ENCODE data around the gene CDC23. TPM values are rescaled to one million over a fixed set of nuclear protein-coding genes. Genes with fewer than 3 reads are reported as not detected.
"Not testable (repeated sequence)": the region's sequence is repeated elsewhere in the genome, so short reads cannot be mapped to it uniquely, and the experiment has no call there.

Gene CDC23
- polyA plus RNA-seq, 4 donors: 5.9 to 36.7 (median 12.4) TPM

- peak overlapping the region; percentile 50 to 93 (median 75) for H3K4me3 ChIP-seq (ENCODE audit: low read depth in 1 of 3, low read length in 3 of 3)
- H3K27me3 ChIP-seq (ENCODE audit: control insufficient read depth in 3 of 3, insufficient read depth in 3 of 3, low read length in 3 of 3): no peaks in the 10 kb centered on the region
- H3K4me1 ChIP-seq (ENCODE audit: control insufficient read depth in 3 of 3, insufficient read depth in 2 of 3, low read depth in 1 of 3, low read length in 2 of 3): peaks cover 2 to 11% (median 3%) of the 10 kb centered on the region in 3 donors
- peaks cover 0 to 37% (median 2%) of the 10 kb centered on the region in 3 donors for H3K36me3 ChIP-seq (ENCODE audit: control insufficient read depth in 3 of 3, insufficient read depth in 2 of 3, low read depth in 1 of 3, low read length in 3 of 3)
- H3K27ac ChIP-seq (ENCODE audit: low read depth in 1 of 3, low read length in 2 of 3): peak overlapping the region in 2 of 3 donors; percentile 87
- WGBS, 3 donors: 0 to 1% (median 0%) methylated on average over 16 of the region's 16 CpGs
- DNase-seq: peak; percentile 48 to 66
- H3K9me3 ChIP-seq (ENCODE audit: control insufficient read depth in 2 of 2, insufficient read depth in 1 of 2, low read depth in 1 of 2, low read length in 1 of 2): no peaks in the 10 kb centered on the region
- FAIRE-seq: no peak
These were observed 35.1 kb downstream of the CDC23 start for GRCh38 chr5:138177941-138178515.

GRCh38 chr5:138170299-138170698 is 42.8 kb downstream of the CDC23 start:
- FAIRE-seq (no peak), DNase-seq (no peak)

GRCh38 chr5:138169124-138169523 is 44.0 kb downstream of the CDC23 start:
- DNase-seq (no peak), FAIRE-seq (no peak)
- no peaks in the 10 kb centered on the region for H3K9me3 ChIP-seq (ENCODE audit: control insufficient read depth in 2 of 2, insufficient read depth in 1 of 2, low read depth in 1 of 2, low read length in 1 of 2)
- H3K27me3 ChIP-seq (ENCODE audit: control insufficient read depth in 3 of 3, insufficient read depth in 3 of 3, low read length in 3 of 3): no peaks in the 10 kb centered on the region
- peaks cover 29 to 53% (median 31%) of the 10 kb centered on the region in 3 donors for H3K36me3 ChIP-seq (ENCODE audit: control insufficient read depth in 3 of 3, insufficient read depth in 2 of 3, low read depth in 1 of 3, low read length in 3 of 3)
- no peaks in the 10 kb centered on the region for H3K4me1 ChIP-seq (ENCODE audit: control insufficient read depth in 3 of 3, insufficient read depth in 2 of 3, low read depth in 1 of 3, low read length in 2 of 3)
- WGBS, 3 donors: 88 to 91% (median 90%) methylated on average over 5 of the region's 5 CpGs
- H3K27ac ChIP-seq (ENCODE audit: low read depth in 1 of 3, low read length in 2 of 3): no peak overlapping the region
- no peak overlapping the region for H3K4me3 ChIP-seq (ENCODE audit: low read depth in 1 of 3, low read length in 3 of 3)

More at GRCh38 chr5:138170299-138170698, 42.8 kb downstream of the CDC23 start:
- H3K9me3 ChIP-seq (ENCODE audit: control insufficient read depth in 2 of 2, insufficient read depth in 1 of 2, low read depth in 1 of 2, low read length in 1 of 2): no peaks in the 10 kb centered on the region
- H3K27me3 ChIP-seq (ENCODE audit: control insufficient read depth in 3 of 3, insufficient read depth in 3 of 3, low read length in 3 of 3): no peaks in the 10 kb centered on the region
- H3K4me1 ChIP-seq (ENCODE audit: control insufficient read depth in 3 of 3, insufficient read depth in 2 of 3, low read depth in 1 of 3, low read length in 2 of 3): no peaks in the 10 kb centered on the region
- H3K27ac ChIP-seq (ENCODE audit: low read depth in 1 of 3, low read length in 2 of 3): no peak overlapping the region
- H3K36me3 ChIP-seq (ENCODE audit: control insufficient read depth in 3 of 3, insufficient read depth in 2 of 3, low read depth in 1 of 3, low read length in 3 of 3): peaks cover 18 to 52% (median 20%) of the 10 kb centered on the region in 3 donors
- no peak overlapping the region for H3K4me3 ChIP-seq (ENCODE audit: low read depth in 1 of 3, low read length in 3 of 3)

GRCh38 chr5:138163721-138164120 is 49.4 kb downstream of the CDC23 start:
- no peak for FAIRE-seq
- H3K4me1 ChIP-seq (ENCODE audit: control insufficient read depth in 3 of 3, insufficient read depth in 2 of 3, low read depth in 1 of 3, low read length in 2 of 3): no peaks in the 10 kb centered on the region
- no peak overlapping the region for H3K4me3 ChIP-seq (ENCODE audit: low read depth in 1 of 3, low read length in 3 of 3)
- H3K36me3 ChIP-seq (ENCODE audit: control insufficient read depth in 3 of 3, insufficient read depth in 2 of 3, low read depth in 1 of 3, low read length in 3 of 3): peaks cover 42 to 55% (median 53%) of the 10 kb centered on the region in 3 donors
- H3K27me3 ChIP-seq (ENCODE audit: control insufficient read depth in 3 of 3, insufficient read depth in 3 of 3, low read length in 3 of 3): no peaks in the 10 kb centered on the region
- H3K9me3 ChIP-seq (ENCODE audit: control insufficient read depth in 2 of 2, insufficient read depth in 1 of 2, low read depth in 1 of 2, low read length in 1 of 2): no peaks in the 10 kb centered on the region
- no peak overlapping the region for H3K27ac ChIP-seq (ENCODE audit: low read depth in 1 of 3, low read length in 2 of 3)
- no peak for DNase-seq

DNA sequence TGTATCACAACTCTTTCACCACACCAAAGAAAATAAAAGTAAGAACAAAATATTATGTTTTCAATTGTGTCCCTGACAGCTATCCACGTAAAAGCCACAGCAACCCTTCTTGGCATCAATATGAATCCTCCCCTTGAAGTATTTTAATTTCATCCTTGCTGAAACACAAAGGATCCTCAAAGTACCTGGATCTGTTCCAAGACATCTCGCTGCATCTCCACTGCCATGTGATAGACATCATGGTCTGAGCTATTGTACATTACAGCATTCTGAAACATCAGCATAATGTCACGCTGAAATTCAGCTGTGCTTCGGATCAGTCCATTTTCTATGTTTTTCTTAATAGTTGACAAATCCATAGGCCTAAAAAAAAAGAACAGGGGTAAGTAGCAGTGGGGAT is 52.4 kb downstream of the CDC23 start:
- WGBS, 3 donors: 93 to 96% (median 95%) methylated on average over 4 of the region's 4 CpGs
- Histone ChIP-seq H3K27me3 (ENCODE audit: control insufficient read depth in 3 of 3, insufficient read depth in 3 of 3, low read length in 3 of 3) (no peaks in the 10 kb centered on the region), H3K4me3 (ENCODE audit: low read depth in 1 of 3, low read length in 3 of 3) (no peak overlapping the region), H3K9me3 (ENCODE audit: control insufficient read depth in 2 of 2, insufficient read depth in 1 of 2, low read depth in 1 of 2, low read length in 1 of 2) (no peaks in the 10 kb centered on the region), H3K4me1 (ENCODE audit: control insufficient read depth in 3 of 3, insufficient read depth in 2 of 3, low read depth in 1 of 3, low read length in 2 of 3) (no peaks in the 10 kb centered on the region), H3K36me3 (ENCODE audit: control insufficient read depth in 3 of 3, insufficient read depth in 2 of 3, low read depth in 1 of 3, low read length in 3 of 3) (peaks cover 39 to 49% (median 45%) of the 10 kb centered on the region in 3 donors), H3K27ac (ENCODE audit: low read depth in 1 of 3, low read length in 2 of 3) (no peak overlapping the region)
- FAIRE-seq: no peak
- no peak for DNase-seq

DNA sequence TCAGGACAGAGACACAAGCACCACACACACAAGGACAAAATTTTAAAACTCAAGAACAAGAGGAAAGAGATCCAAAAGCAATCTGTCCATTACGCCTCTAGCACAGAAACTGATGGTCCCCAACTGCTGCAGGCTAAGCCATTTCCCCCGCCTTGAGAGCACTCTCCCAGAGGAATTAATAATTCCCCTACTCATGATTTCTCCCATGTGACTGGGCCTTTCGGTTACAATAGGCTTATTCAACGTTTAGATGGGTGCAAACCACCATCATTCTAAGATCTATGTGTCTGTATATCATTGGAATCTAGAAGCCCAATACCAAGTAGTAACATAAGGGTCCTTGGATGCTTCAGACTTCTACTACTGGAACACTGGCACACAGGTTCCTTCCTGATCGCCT is 53.5 kb downstream of the CDC23 start:
- WGBS, 3 donors: 91 to 95% (median 93%) methylated on average over 5 of the region's 5 CpGs
- Histone ChIP-seq H3K4me1 (ENCODE audit: control insufficient read depth in 3 of 3, insufficient read depth in 2 of 3, low read depth in 1 of 3, low read length in 2 of 3) (no peaks in the 10 kb centered on the region), H3K36me3 (ENCODE audit: control insufficient read depth in 3 of 3, insufficient read depth in 2 of 3, low read depth in 1 of 3, low read length in 3 of 3) (peaks cover 32 to 41% (median 38%) of the 10 kb centered on the region in 3 donors), H3K4me3 (ENCODE audit: low read depth in 1 of 3, low read length in 3 of 3) (no peak overlapping the region), H3K27ac (ENCODE audit: low read depth in 1 of 3, low read length in 2 of 3) (no peak overlapping the region), H3K27me3 (ENCODE audit: control insufficient read depth in 3 of 3, insufficient read depth in 3 of 3, low read length in 3 of 3) (no peaks in the 10 kb centered on the region), H3K9me3 (ENCODE audit: control insufficient read depth in 2 of 2, insufficient read depth in 1 of 2, low read depth in 1 of 2, low read length in 1 of 2) (no peaks in the 10 kb centered on the region)
- FAIRE-seq: no peak
- no peak for DNase-seq

- no peaks in the 10 kb centered on the region for H3K9me3 ChIP-seq (ENCODE audit: control insufficient read depth in 2 of 2, insufficient read depth in 1 of 2, low read depth in 1 of 2, low read length in 1 of 2)
- WGBS, 3 donors: 86 to 94% (median 93%) methylated on average over 1 of the region's 1 CpG
- no peak overlapping the region for H3K4me3 ChIP-seq (ENCODE audit: low read depth in 1 of 3, low read length in 3 of 3)
- DNase-seq: no peak
- H3K27ac ChIP-seq (ENCODE audit: low read depth in 1 of 3, low read length in 2 of 3): no peak overlapping the region
- H3K4me1 ChIP-seq (ENCODE audit: control insufficient read depth in 3 of 3, insufficient read depth in 2 of 3, low read depth in 1 of 3, low read length in 2 of 3): no peaks in the 10 kb centered on the region
- FAIRE-seq: no peak
- no peaks in the 10 kb centered on the region for H3K27me3 ChIP-seq (ENCODE audit: control insufficient read depth in 3 of 3, insufficient read depth in 3 of 3, low read length in 3 of 3)
- H3K36me3 ChIP-seq (ENCODE audit: control insufficient read depth in 3 of 3, insufficient read depth in 2 of 3, low read depth in 1 of 3, low read length in 3 of 3): peaks cover 24 to 33% (median 25%) of the 10 kb centered on the region in 3 donors
These were observed 55.5 kb downstream of the CDC23 start for GRCh38 chr5:138157626-138158025.

DNA sequence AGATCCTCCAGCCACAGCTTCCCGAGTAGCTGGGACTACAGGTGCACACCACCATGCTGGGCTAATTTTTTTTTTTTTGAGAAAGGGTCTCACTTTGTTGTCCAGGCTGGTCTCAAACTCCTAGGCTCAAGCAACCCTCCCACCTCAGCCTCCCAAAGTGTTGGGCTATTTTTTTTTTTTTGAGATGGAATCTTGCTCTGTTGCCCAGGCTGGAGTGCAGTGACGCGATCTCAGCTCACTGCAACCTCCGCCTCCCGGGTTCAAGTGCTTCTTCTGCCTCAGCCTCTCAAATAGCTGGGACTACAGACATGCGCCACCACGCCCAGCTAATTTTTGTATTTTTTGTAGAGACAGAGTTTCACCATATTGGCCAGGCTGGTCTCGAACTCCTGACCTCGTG is 57.1 kb downstream of the CDC23 start:
- not testable (repeated sequence) for H3K9me3 ChIP-seq (ENCODE audit: control insufficient read depth in 2 of 2, insufficient read depth in 1 of 2, low read depth in 1 of 2, low read length in 1 of 2); H3K27ac ChIP-seq (ENCODE audit: low read depth in 1 of 3, low read length in 2 of 3); FAIRE-seq; H3K27me3 ChIP-seq (ENCODE audit: control insufficient read depth in 3 of 3, insufficient read depth in 3 of 3, low read length in 3 of 3); H3K4me1 ChIP-seq (ENCODE audit: control insufficient read depth in 3 of 3, insufficient read depth in 2 of 3, low read depth in 1 of 3, low read length in 2 of 3); H3K4me3 ChIP-seq (ENCODE audit: low read depth in 1 of 3, low read length in 3 of 3); DNase-seq
- peaks cover 14 to 20% (median 19%) of the 10 kb centered on the region in 3 donors for H3K36me3 ChIP-seq (ENCODE audit: control insufficient read depth in 3 of 3, insufficient read depth in 2 of 3, low read depth in 1 of 3, low read length in 3 of 3)
- WGBS, 3 donors: 97 to 99% (median 98%) methylated on average over 9 of the region's 9 CpGs

DNA sequence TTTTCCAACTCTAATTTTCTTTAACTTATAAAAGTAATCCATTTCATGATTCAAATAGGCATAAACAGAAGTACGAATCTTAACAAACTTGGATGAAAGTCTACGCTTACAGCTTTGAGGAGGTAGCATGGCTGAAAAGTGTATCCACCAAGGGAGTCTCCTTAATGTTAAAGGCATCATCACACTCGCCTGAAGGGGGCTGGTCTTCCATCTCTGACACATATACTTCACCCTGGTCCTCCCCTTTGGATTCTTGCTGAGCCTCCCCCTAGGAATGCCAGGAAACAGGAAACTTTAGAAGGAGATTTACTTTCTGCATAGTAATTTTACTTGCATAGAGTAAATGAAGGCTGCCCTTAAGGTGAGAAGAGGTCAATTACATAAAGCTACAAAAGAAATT is 63.6 kb downstream of the CDC23 start:
- Histone ChIP-seq H3K4me3 (ENCODE audit: low read depth in 1 of 3, low read length in 3 of 3) (no peak overlapping the region), H3K36me3 (ENCODE audit: control insufficient read depth in 3 of 3, insufficient read depth in 2 of 3, low read depth in 1 of 3, low read length in 3 of 3) (no peaks in the 10 kb centered on the region), H3K4me1 (ENCODE audit: control insufficient read depth in 3 of 3, insufficient read depth in 2 of 3, low read depth in 1 of 3, low read length in 2 of 3) (no peaks in the 10 kb centered on the region), H3K27ac (ENCODE audit: low read depth in 1 of 3, low read length in 2 of 3) (no peak overlapping the region), H3K9me3 (ENCODE audit: control insufficient read depth in 2 of 2, insufficient read depth in 1 of 2, low read depth in 1 of 2, low read length in 1 of 2) (no peaks in the 10 kb centered on the region), H3K27me3 (ENCODE audit: control insufficient read depth in 3 of 3, insufficient read depth in 3 of 3, low read length in 3 of 3) (no peaks in the 10 kb centered on the region)
- DNase-seq: no peak
- 54 to 65% (median 56%) methylated on average over 3 of the region's 3 CpGs for WGBS, 3 donors
- FAIRE-seq: no peak
